ENCODE results near the gene MCC. TPM values are rescaled to one million over a fixed set of nuclear protein-coding genes. Genes with fewer than 3 reads are reported as not detected.

MCC gene
- total RNA-seq, 1 experiment from 2014 or later, result 0.41 TPM

DNA sequence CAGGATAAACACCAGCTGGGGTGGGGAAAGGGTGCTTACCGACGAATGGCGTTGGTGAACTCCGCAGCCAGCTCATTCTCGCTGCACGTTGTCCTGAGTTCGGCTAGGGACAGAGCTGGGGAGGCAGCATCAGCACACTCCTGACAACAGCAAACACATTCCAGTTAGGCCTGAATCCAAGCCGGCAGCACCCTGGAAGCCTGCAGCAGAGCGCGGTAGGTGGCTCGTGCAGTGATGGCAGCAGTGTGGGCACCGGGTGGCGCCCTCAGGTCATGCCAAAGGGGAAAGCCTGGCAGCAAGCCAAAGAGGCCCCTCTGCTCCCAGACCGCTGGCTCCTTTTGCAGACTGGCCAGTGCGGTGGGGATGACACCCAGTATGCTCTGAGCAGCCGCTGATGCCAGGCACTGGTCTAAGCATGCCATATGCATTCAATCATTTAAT lies 444.7 kb downstream of the MCC start:
- in situ Hi-C loops (cut with HindIII; ENCODE audit: low pct_unique_long_range_greater_than_20kb, low sequenced_read_pairs), result no loop called here
- peak; percentile 55 for ATAC-seq
- DNase-seq (ENCODE audit: low read depth, low spot score), result no peak
- H3K36me3 ChIP-seq (ENCODE audit: control insufficient read depth, insufficient read depth, low read length), result no peaks in the 10 kb centered on the region
- POLR2A ChIA-PET, result interaction anchor here (0.6 kb wide), 1 partner anchor 251 kb away, joined by 10 read pairs; no protein-coding TSS in a partner anchor
- H3K27ac ChIP-seq (ENCODE audit: low read length), result no peak overlapping the region
- no peak overlapping the region for H3K4me3 ChIP-seq (ENCODE audit: low read depth in 2 of 2, low read length in 2 of 2)
- no peaks in the 10 kb centered on the region for H3K4me1 ChIP-seq (ENCODE audit: control insufficient read depth, insufficient read depth, low read length)
- TF ChIP-seq, protein P1, sequence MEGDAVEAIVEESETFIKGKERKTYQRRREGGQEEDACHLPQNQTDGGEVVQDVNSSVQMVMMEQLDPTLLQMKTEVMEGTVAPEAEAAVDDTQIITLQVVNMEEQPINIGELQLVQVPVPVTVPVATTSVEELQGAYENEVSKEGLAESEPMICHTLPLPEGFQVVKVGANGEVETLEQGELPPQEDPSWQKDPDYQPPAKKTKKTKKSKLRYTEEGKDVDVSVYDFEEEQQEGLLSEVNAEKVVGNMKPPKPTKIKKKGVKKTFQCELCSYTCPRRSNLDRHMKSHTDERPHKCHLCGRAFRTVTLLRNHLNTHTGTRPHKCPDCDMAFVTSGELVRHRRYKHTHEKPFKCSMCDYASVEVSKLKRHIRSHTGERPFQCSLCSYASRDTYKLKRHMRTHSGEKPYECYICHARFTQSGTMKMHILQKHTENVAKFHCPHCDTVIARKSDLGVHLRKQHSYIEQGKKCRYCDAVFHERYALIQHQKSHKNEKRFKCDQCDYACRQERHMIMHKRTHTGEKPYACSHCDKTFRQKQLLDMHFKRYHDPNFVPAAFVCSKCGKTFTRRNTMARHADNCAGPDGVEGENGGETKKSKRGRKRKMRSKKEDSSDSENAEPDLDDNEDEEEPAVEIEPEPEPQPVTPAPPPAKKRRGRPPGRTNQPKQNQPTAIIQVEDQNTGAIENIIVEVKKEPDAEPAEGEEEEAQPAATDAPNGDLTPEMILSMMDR (IDR thresholded peaks at IDR 0.05), result peak; percentile 64; the same call in 1 of the 2 replicates
- TF ChIP-seq, protein P2, sequence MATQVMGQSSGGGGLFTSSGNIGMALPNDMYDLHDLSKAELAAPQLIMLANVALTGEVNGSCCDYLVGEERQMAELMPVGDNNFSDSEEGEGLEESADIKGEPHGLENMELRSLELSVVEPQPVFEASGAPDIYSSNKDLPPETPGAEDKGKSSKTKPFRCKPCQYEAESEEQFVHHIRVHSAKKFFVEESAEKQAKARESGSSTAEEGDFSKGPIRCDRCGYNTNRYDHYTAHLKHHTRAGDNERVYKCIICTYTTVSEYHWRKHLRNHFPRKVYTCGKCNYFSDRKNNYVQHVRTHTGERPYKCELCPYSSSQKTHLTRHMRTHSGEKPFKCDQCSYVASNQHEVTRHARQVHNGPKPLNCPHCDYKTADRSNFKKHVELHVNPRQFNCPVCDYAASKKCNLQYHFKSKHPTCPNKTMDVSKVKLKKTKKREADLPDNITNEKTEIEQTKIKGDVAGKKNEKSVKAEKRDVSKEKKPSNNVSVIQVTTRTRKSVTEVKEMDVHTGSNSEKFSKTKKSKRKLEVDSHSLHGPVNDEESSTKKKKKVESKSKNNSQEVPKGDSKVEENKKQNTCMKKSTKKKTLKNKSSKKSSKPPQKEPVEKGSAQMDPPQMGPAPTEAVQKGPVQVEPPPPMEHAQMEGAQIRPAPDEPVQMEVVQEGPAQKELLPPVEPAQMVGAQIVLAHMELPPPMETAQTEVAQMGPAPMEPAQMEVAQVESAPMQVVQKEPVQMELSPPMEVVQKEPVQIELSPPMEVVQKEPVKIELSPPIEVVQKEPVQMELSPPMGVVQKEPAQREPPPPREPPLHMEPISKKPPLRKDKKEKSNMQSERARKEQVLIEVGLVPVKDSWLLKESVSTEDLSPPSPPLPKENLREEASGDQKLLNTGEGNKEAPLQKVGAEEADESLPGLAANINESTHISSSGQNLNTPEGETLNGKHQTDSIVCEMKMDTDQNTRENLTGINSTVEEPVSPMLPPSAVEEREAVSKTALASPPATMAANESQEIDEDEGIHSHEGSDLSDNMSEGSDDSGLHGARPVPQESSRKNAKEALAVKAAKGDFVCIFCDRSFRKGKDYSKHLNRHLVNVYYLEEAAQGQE (IDR thresholded peaks at IDR 0.05; ENCODE audit: insufficient read depth in 1 of 2, low read depth in 2 of 2, low read length in 1 of 2), result no peak
- CTCF ChIA-PET, result no interaction called here
- H3K9me3 ChIP-seq (ENCODE audit: control insufficient read depth, insufficient read depth, low read depth, low read length), result no peaks in the 10 kb centered on the region
- H3K27me3 ChIP-seq (ENCODE audit: control insufficient read depth, insufficient read depth, low read length), result no peaks in the 10 kb centered on the region
- BruUV-seq (replicated peaks), result no TSS peak
- intact Hi-C loops (cut with micrococcal nuclease; ENCODE audit: unreplicated experiment), result no loop called here

DNA sequence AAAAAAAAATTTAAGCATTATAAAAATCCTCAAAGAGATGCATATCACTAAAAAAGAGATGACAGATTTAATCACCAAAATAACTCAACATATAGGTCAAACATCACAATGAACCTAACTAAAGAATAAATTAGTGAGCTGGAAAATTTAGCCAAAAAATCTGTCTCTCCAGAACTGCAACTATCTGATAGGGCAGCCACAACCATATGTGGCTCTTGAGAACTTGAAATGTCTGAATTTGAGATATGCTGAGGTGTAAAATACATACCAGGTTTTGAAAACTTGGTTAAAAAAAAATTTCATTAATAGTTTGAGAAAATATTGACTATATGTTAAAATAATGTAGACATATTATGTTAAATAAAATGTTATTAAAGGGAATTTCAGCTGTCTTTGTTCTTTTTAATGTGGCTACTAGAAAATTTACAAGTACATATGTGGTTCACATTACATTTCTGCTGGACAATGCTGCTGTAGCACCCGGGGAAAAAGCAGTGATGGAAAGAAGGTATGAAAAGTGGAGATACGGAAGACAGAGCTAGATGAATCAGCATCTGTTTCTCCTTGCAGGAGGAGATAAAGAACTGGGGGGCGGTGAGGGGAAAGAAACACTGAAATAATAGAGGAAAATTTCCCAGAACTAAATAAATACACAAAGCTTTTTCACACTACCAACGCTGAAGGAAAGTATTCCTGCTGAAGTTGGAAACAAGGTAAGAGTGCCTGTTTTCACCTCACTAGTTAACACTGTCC lies 445.6 kb downstream of the MCC start:
- ATAC-seq (no peak), DNase-seq (ENCODE audit: low read depth, low spot score) (no peak)
- CTCF ChIA-PET, result no interaction called here
- Histone ChIP-seq H3K4me1 (ENCODE audit: control insufficient read depth, insufficient read depth, low read length) (no peaks in the 10 kb centered on the region), H3K27ac (ENCODE audit: low read length) (no peak overlapping the region), H3K4me3 (ENCODE audit: low read depth in 2 of 2, low read length in 2 of 2) (no peak overlapping the region), H3K27me3 (ENCODE audit: control insufficient read depth, insufficient read depth, low read length) (no peaks in the 10 kb centered on the region), H3K36me3 (ENCODE audit: control insufficient read depth, insufficient read depth, low read length) (no peaks in the 10 kb centered on the region), H3K9me3 (ENCODE audit: control insufficient read depth, insufficient read depth, low read depth, low read length) (no peaks in the 10 kb centered on the region)
- BruUV-seq (replicated peaks), result no TSS peak
- intact Hi-C loops (cut with micrococcal nuclease; ENCODE audit: unreplicated experiment), result no loop called here
- TF ChIP-seq, protein P2 (IDR thresholded peaks at IDR 0.05; ENCODE audit: insufficient read depth in 1 of 2, low read depth in 2 of 2, low read length in 1 of 2), result no peak
- TF ChIP-seq, protein P1 (IDR thresholded peaks at IDR 0.05), result no peak
- TF ChIP-seq POLR2AphosphoS5 (IDR thresholded peaks at IDR 0.05; ENCODE audit: low read depth, low read length), result no peak
- TF ChIP-seq TCF7L2 (IDR thresholded peaks at IDR 0.05; ENCODE audit: low read depth, low read length), result no peak
- no peak for TF ChIP-seq SIN3A (IDR thresholded peaks at IDR 0.05; ENCODE audit: borderline replicate concordance, insufficient read depth, low read depth, low read length)
- in situ Hi-C loops (cut with HindIII; ENCODE audit: low pct_unique_long_range_greater_than_20kb, low sequenced_read_pairs), result no loop called here
- POLR2A ChIA-PET, result interaction anchor here (0.6 to 0.7 kb wide), 2 partner anchors 199 to 252 kb away, joined by 6 to 10 read pairs; no protein-coding TSS in a partner anchor

Measured in Panc1 (cell line).